Endothelial cell of umbilical vein (primary cell): ENCODE measurements around the gene ABCC1. TPM values are rescaled to one million over a fixed set of nuclear protein-coding genes. Genes with fewer than 3 reads are reported as not detected.

Experiments used
- BruUV-seq: library from RNA; stranded (reverse); fragments of 400-500 nt; replicated peaks from 2 replicates; lab custom pipeline; 2021; lab: Mats Ljungman, UMichigan
- CTCF ChIA-PET: fragments of 300-600, 350-600 bp; sonication (Branson Sonifier 250); formaldehyde crosslinking; loops from one replicate; lab custom pipeline; 2021; ENCODE audit warnings: antibody characterized with exemption, inconsistent platforms; lab: Charles Lee
- POLR2A ChIA-PET: fragments of 300-600, 350-600 bp; sonication (Branson Sonifier 250); formaldehyde crosslinking; loops from one replicate; lab custom pipeline; 2021; ENCODE audit warnings: antibody characterized with exemption, inconsistent platforms; lab: Charles Lee
- DNase-seq: peaks from one replicate; pipeline ENCODE4 v3.0.0-alpha.2; 2011; ENCODE audit warnings: low read depth, low spot score
- FAIRE-seq: peaks from 2 replicates; lab custom pipeline; 2011; peaks lifted over from hg19 to GRCh38; lab: Jason Lieb, UNC
- H2AFZ ChIP-seq: 2 replicates; pipeline ENCODE4 v1.6.0; 2012; ENCODE audit warnings: low read depth, low read length, control low read depth, inconsistent platforms
- H3K27ac ChIP-seq: 2 replicates; pipeline ENCODE4 v1.5.1; 2011; ENCODE audit warnings: low read depth, mild to moderate bottlenecking, control low read depth, low read length, moderate library complexity; ENCODE audit not compliant: insufficient read depth
- H3K27me3 ChIP-seq, 2 experiments: 2 replicates each; pipeline versions ENCODE4 v1.6.0 to v1.6.1; 2011; ENCODE audit warnings: low read length in 2 of 2, mixed read lengths in 1 of 2; ENCODE audit not compliant: control insufficient read depth in 2 of 2, insufficient read depth in 2 of 2
- H3K36me3 ChIP-seq, 2 experiments: 2 replicates in 1 of 2; 3 replicates in 1 of 2; pipeline ENCODE4 v1.5.1; 2011; ENCODE audit warnings: low read length in 2 of 2, mild to moderate bottlenecking in 1 of 2, moderate library complexity in 1 of 2; ENCODE audit not compliant: control insufficient read depth in 2 of 2, insufficient read depth in 2 of 2; ENCODE audit errors: extremely low read depth in 1 of 2
- H3K4me1 ChIP-seq: 3 replicates; pipeline ENCODE4 v1.5.1; 2011; ENCODE audit warnings: mild to moderate bottlenecking, low read length; ENCODE audit not compliant: control insufficient read depth, insufficient read depth; ENCODE audit errors: extremely low read depth
- H3K4me2 ChIP-seq: 2 replicates; pipeline ENCODE4 v1.6.1; 2011; ENCODE audit warnings: low read length, control low read depth, mixed read lengths; ENCODE audit not compliant: insufficient read depth
- H3K4me3 ChIP-seq, 3 experiments: fragments of 200-600 bp in 1 of 3; sonication (generic), shearing (Covaris generic) in 1 of 3; replicated peaks in 1 of 3; 2 replicates each; pipeline ENCODE4 v1.5.1; 2011 to 2016; ENCODE audit warnings: control low read depth in 3 of 3, low read length in 3 of 3, mild to moderate bottlenecking in 2 of 3, inconsistent platforms in 1 of 3, low read depth in 1 of 3, moderate library complexity in 1 of 3; ENCODE audit not compliant: insufficient read depth in 1 of 3
- H3K79me2 ChIP-seq: 2 replicates; pipeline ENCODE4 v1.6.0; 2012; ENCODE audit warnings: low read length, inconsistent platforms; ENCODE audit not compliant: control insufficient read depth, insufficient read depth
- H3K9ac ChIP-seq: replicated peaks from 2 replicates; pipeline ENCODE3; 2011; ENCODE audit warnings: low read length, control low read depth; ENCODE audit not compliant: insufficient read depth; ENCODE audit errors: extremely low read depth
- H3K9me1 ChIP-seq: replicated peaks from 3 replicates; pipeline ENCODE4 v1.6.0; 2011; ENCODE audit warnings: mild to moderate bottlenecking, low read length; ENCODE audit not compliant: control insufficient read depth, insufficient read depth; ENCODE audit errors: extremely low read depth
- H3K9me3 ChIP-seq: replicated peaks from 2 replicates; pipeline ENCODE4 v1.5.1; 2012; ENCODE audit warnings: low read length, inconsistent platforms; ENCODE audit not compliant: control insufficient read depth, insufficient read depth
- H4K20me1 ChIP-seq: replicated peaks from 2 replicates; pipeline ENCODE3; 2011; ENCODE audit warnings: mild to moderate bottlenecking, low read length; ENCODE audit not compliant: control insufficient read depth, insufficient read depth; ENCODE audit errors: extremely low read depth
- CTCF ChIP-seq, 2 donors: IDR thresholded peaks; 1 replicate in 1 of 2; 2 replicates in 1 of 2; pipeline ENCODE4 v1.5.1; 2011; ENCODE audit warnings: low read length in 2 of 2, mild to moderate bottlenecking in 2 of 2, moderate library complexity in 2 of 2, control low read depth in 1 of 2, inconsistent platforms in 1 of 2, low read depth in 1 of 2; ENCODE audit not compliant: insufficient read depth in 1 of 2; ENCODE audit errors: extremely low read depth in 1 of 2
- EZH2 ChIP-seq: IDR thresholded peaks from 2 replicates; pipeline ENCODE4 v1.6.1; 2012; ENCODE audit warnings: borderline replicate concordance, low read depth, mild to moderate bottlenecking, moderate library complexity, low read length, inconsistent platforms; ENCODE audit not compliant: severe bottlenecking
- FOS ChIP-seq: IDR thresholded peaks from 2 replicates; pipeline ENCODE4 v1.6.1; 2011; ENCODE audit warnings: mild to moderate bottlenecking, low read length, moderate library complexity, borderline replicate concordance; ENCODE audit not compliant: insufficient read depth
- GATA2 ChIP-seq: IDR thresholded peaks from 2 replicates; pipeline ENCODE4 v1.7.0; 2011; ENCODE audit warnings: low read depth, mild to moderate bottlenecking, moderate library complexity, mixed read lengths, low read length; ENCODE audit not compliant: insufficient read length, insufficient read depth
- JUN ChIP-seq: IDR thresholded peaks from 2 replicates; pipeline ENCODE4 v1.6.1; 2011; ENCODE audit warnings: borderline replicate concordance, low read depth; ENCODE audit not compliant: insufficient read length, insufficient read depth
- MYC ChIP-seq: IDR thresholded peaks from one replicate; pipeline ENCODE4 v1.6.1; 2011; ENCODE audit warnings: mild to moderate bottlenecking, low read depth, low read length
- POLR2A ChIP-seq: IDR thresholded peaks from 2 replicates; pipeline ENCODE4 v1.6.1; 2012; ENCODE audit warnings: low read depth, mild to moderate bottlenecking, control low read depth, low read length
- POLR2AphosphoS5 ChIP-seq: IDR thresholded peaks from 2 replicates; pipeline ENCODE4 v1.6.1; 2012; ENCODE audit warnings: low read depth, mild to moderate bottlenecking, control low read depth, low read length, moderate library complexity; ENCODE audit not compliant: insufficient read depth
- dilution Hi-C: fragments of 300-500 bp; cut with MboI; formaldehyde crosslinking; loops from one replicate; pipeline ENCODE4 v1.15.0; 2019; ENCODE audit warnings: low sequenced_read_pairs; ENCODE audit not compliant: extremely low pct_ligation_motif_present
- intact Hi-C: fragments of 100-400 bp; cut with micrococcal nuclease; formaldehyde crosslinking; loops from one replicate; pipeline ENCODE4 v1.10.0; 2022
- polyA plus RNA-seq, 4 experiments: library from polyadenylated mRNA; depleted of rRNA in 3 of 4; stranded (reverse) in 3 of 4; unstranded in 1 of 4; fragments of >200 nt; gene quantifications; 2 replicates each; pipeline versions ENCODE4 v1.2.1 to v1.2.3, GENCODE V29; 2011 to 2012; ENCODE audit warnings: missing spikeins in 1 of 4
- total RNA-seq: library from RNA; stranded (reverse); gene quantifications from 2 replicates; pipeline ENCODE4 v1.2.3, GENCODE V29; 2021
- TF ChIP-seq, protein P1 (sequence below): IDR thresholded peaks from 2 replicates; pipeline ENCODE4 v1.6.1; 2011; ENCODE audit not compliant: insufficient read depth, insufficient read length

The ABCC1 gene
- total and polyA plus RNA-seq, 2 donors (not counting 3 experiments of a cell fraction or from before 2014, with no cell fraction given) = 46.1 to 89.2 TPM

GRCh38 chr16:16018705-16019104 lies 69.3 kb downstream of the ABCC1 start:
- POLR2A ChIA-PET = interaction anchor here (1.8 kb wide), 1 partner anchor 9 kb away, joined by 4 read pairs; no protein-coding TSS in a partner anchor
- H3K27ac ChIP-seq = no peak overlapping the region

GRCh38 chr16:16019488-16019887 lies 70.1 kb downstream of the ABCC1 start:
- Histone ChIP-seq H3K27ac (no peak overlapping the region), H3K4me2 (no peak overlapping the region), H3K9me1 (no peaks in the 10 kb centered on the region), H3K27me3 (no peaks in the 10 kb centered on the region), H4K20me1 (no peaks in the 10 kb centered on the region), H2AFZ (no peak overlapping the region), H3K4me1 (peaks cover 22% of the 10 kb centered on the region), H3K9ac (no peak overlapping the region), H3K36me3 (peaks cover 2 to 18% of the 10 kb centered on the region in 2 experiments), H3K4me3 (no peak overlapping the region), H3K79me2 (peaks cover 17% of the 10 kb centered on the region), H3K9me3 (no peaks in the 10 kb centered on the region)
- POLR2A ChIA-PET = interaction anchor here (1.8 kb wide), 1 partner anchor 9 kb away, joined by 4 read pairs; no protein-coding TSS in a partner anchor
- dilution Hi-C loops (no loop called here), intact Hi-C loops (no loop called here)
- no peak for FAIRE-seq
- CTCF ChIA-PET = no interaction called here
- TF ChIP-seq CTCF (IDR thresholded peaks at IDR 0.05; ENCODE audit: extremely low read depth in 1 of 2, insufficient read depth in 1 of 2, low read depth in 1 of 2, low read length in 2 of 2) (no peak), MYC (no peak), GATA2 (no peak), EZH2 (no peak), POLR2AphosphoS5 (no peak), POLR2A (no peak), FOS (no peak)
- TF ChIP-seq, protein P1, sequence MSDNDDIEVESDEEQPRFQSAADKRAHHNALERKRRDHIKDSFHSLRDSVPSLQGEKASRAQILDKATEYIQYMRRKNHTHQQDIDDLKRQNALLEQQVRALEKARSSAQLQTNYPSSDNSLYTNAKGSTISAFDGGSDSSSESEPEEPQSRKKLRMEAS = no peak
- BruUV-seq = no TSS peak
- DNase-seq = no peak

More at GRCh38 chr16:16018705-16019104, 69.3 kb downstream of the ABCC1 start:
- BruUV-seq = no TSS peak
- H4K20me1 ChIP-seq = no peaks in the 10 kb centered on the region
- TF ChIP-seq GATA2 = no peak
- peak; percentile 8 for TF ChIP-seq JUN
- H3K9me1 ChIP-seq = no peaks in the 10 kb centered on the region
- no peak overlapping the region for H2AFZ ChIP-seq
- H3K79me2 ChIP-seq = peaks cover 18% of the 10 kb centered on the region
- DNase-seq (no peak), FAIRE-seq (no peak)
- dilution Hi-C loops = no loop called here
- H3K4me2 ChIP-seq = no peak overlapping the region
- peaks cover 22% of the 10 kb centered on the region for H3K4me1 ChIP-seq
- intact Hi-C loops = no loop called here
- no peak overlapping the region for H3K4me3 ChIP-seq
- no peak overlapping the region for H3K9ac ChIP-seq
- CTCF ChIA-PET = interaction anchor here (0.6 to 1.0 kb wide), 2 partner anchors 10 to 16 kb away, joined by 3 read pairs; no protein-coding TSS in a partner anchor
- H3K9me3 ChIP-seq = no peaks in the 10 kb centered on the region
- H3K27me3 ChIP-seq = no peaks in the 10 kb centered on the region
- peaks cover 2 to 18% of the 10 kb centered on the region in 2 experiments for H3K36me3 ChIP-seq
